ENCODE results near the gene SCFD2. TPM values are rescaled to one million over a fixed set of nuclear protein-coding genes. Genes with fewer than 3 reads are reported as not detected.
"Not testable (repeated sequence)": the region's sequence is repeated elsewhere in the genome, so short reads cannot be mapped to it uniquely, and the experiment has no call there.

The SCFD2 gene
- total RNA-seq, 4 donors from 2014 or later = 14.3 to 37.8 (median 27.7) TPM

DNA sequence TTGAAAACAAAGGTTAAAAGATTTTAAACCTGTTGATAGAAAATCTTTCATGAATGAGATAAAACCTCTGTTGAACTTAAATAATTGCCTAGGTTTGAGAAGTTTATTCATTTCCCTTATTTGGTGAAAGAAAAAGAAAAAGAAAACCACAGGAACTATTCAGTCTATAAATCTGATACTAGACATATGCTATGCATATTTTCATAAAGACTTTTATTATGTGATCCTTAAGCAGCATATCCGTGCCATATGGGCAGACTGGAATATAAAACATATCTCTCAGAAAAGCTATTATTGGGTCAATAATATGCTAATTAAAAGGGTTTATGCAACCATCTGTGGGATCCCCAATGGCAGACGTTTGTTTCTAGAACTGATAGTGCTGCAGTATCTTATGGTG lies 325.0 kb downstream of the SCFD2 start:
- Histone ChIP-seq H3K4me3 (no peak overlapping the region), H3K27me3 (no peaks in the 10 kb centered on the region), H3K4me1 (no peaks in the 10 kb centered on the region), H3K9me3 (no peaks in the 10 kb centered on the region), H3K36me3 (no peaks in the 10 kb centered on the region), H3K27ac (no peak overlapping the region)
- WGBS, 2 donors = 72 to 82% methylated on average over 2 of the region's 2 CpGs
- intact Hi-C loops (cut with DNase I) = no loop called here
- no peak for TF ChIP-seq POLR2A (IDR thresholded peaks at IDR 0.05)
- TF ChIP-seq CTCF (IDR thresholded peaks at IDR 0.05) = no peak
- no peak for DNase-seq

DNA sequence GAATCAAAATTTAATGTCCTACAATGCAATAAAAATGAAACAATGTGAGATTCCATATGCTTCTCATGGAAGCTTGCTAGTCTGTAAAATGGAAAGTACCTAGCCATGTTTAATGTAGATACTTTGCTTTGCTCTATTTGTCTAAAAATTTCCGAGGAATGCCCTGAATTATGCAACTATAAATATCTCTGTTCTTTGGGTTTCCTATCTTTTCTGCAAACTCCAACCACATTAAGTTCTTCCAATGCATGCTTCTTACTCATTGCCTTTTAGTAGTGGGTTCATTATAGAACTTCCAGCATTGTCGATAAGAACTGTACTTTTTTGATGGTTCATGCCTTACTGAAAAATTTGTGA lies 325.4 kb downstream of the SCFD2 start:
- TF ChIP-seq CTCF (IDR thresholded peaks at IDR 0.05) = no peak
- TF ChIP-seq POLR2A (IDR thresholded peaks at IDR 0.05) = no peak
- H3K27ac ChIP-seq = no peak overlapping the region
- no peaks in the 10 kb centered on the region for H3K36me3 ChIP-seq
- no peaks in the 10 kb centered on the region for H3K4me1 ChIP-seq
- H3K4me3 ChIP-seq = no peak overlapping the region
- WGBS, 2 donors = 89 to 91% methylated on average over 2 of the region's 2 CpGs
- H3K27me3 ChIP-seq = no peaks in the 10 kb centered on the region
- DNase-seq = no peak
- intact Hi-C loops (cut with DNase I) = no loop called here
- no peaks in the 10 kb centered on the region for H3K9me3 ChIP-seq

GRCh38 chr4:53039741-53040458 lies 326.0 kb downstream of the SCFD2 start:
- no peak overlapping the region for H3K27ac ChIP-seq
- H3K4me3 ChIP-seq = no peak overlapping the region
- WGBS, 2 donors = 79 to 83% methylated on average over 4 of the region's 4 CpGs
- H3K4me1 ChIP-seq = no peaks in the 10 kb centered on the region
- no peak for DNase-seq
- H3K36me3 ChIP-seq = no peaks in the 10 kb centered on the region
- no peaks in the 10 kb centered on the region for H3K27me3 ChIP-seq
- TF ChIP-seq CTCF (IDR thresholded peaks at IDR 0.05) (no peak), POLR2A (IDR thresholded peaks at IDR 0.05) (no peak)
- no peaks in the 10 kb centered on the region for H3K9me3 ChIP-seq
- intact Hi-C loops (cut with DNase I) = no loop called here

DNA sequence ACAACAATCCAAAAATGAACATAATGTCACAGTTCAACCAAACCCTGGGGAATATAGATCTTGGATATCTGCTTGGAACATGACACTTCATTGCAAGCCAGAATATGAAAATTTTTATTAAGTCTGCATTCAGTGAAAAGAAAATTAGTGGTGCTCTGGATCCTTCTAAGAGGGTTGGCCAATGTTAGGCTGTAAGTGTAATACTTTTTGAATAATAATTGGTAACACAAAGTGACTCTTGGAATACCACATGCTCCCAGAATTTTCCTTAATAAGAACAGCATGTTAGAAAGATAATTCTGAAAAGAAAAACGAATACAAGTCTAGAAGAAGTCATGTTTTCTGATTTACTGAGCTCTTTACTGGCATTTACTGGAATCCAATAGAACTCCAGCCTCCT lies 328.0 kb downstream of the SCFD2 start:
- H3K27ac ChIP-seq = no peak overlapping the region
- H3K4me1 ChIP-seq = no peaks in the 10 kb centered on the region
- no peaks in the 10 kb centered on the region for H3K36me3 ChIP-seq
- TF ChIP-seq POLR2A (IDR thresholded peaks at IDR 0.05) (no peak), CTCF (IDR thresholded peaks at IDR 0.05) (no peak)
- DNase-seq = no peak
- WGBS, 2 donors = 58 to 67% methylated on average over 1 of the region's 1 CpG
- no peaks in the 10 kb centered on the region for H3K9me3 ChIP-seq
- no peak overlapping the region for H3K4me3 ChIP-seq
- intact Hi-C loops (cut with DNase I) = no loop called here
- no peaks in the 10 kb centered on the region for H3K27me3 ChIP-seq

DNA sequence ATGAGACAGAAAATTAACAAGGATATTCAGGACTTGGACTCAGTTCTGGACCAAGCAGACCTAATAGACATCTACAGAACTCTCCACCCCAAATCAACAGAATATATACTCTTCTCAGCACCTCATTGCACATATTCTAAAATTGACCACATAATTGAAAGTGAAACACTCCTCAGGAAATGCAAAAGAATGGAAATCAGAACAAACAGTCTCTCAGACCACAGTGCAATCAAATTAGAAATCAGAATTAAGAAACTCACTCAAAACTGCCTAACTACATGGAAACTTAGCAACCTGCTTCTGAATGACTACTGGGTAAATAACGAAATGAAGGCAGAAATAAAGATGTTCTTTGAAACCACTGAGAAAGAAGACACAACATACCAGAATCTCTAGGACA lies 333.0 kb downstream of the SCFD2 start:
- H3K36me3 ChIP-seq; H3K4me3 ChIP-seq; H3K27ac ChIP-seq; H3K9me3 ChIP-seq; intact Hi-C loops (cut with DNase I); H3K27me3 ChIP-seq; DNase-seq; H3K4me1 ChIP-seq: not testable (repeated sequence)
- WGBS, 2 donors = 55 to 89% methylated on average over 1 of the region's 1 CpG

DNA sequence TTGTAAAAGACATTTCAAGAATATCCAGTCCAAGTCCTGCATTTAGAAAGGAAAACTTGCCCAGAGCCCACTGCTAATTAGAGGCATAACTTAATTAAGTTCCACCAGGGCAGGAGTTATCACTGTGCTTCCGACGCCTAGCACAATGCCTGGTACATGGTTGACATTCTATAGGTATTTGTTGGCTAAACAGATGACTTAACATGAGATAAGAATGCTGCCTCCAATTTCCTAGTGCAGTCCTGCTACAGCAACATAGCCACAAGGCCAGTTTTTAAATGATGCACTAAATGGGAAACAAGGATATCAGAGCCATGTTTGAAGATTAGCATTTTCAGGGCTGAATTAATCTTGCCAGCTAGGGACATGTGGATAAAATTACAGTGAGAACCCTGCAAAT lies 339.6 kb downstream of the SCFD2 start:
- DNase-seq = no peak
- Histone ChIP-seq H3K4me1 (peaks cover 0 to 13% (median 0%) of the 10 kb centered on the region in 3 donors), H3K4me3 (no peak overlapping the region), H3K9me3 (no peaks in the 10 kb centered on the region), H3K27ac (no peak overlapping the region), H3K36me3 (no peaks in the 10 kb centered on the region), H3K27me3 (no peaks in the 10 kb centered on the region)
- intact Hi-C loops (cut with DNase I) = no loop called here
- TF ChIP-seq CTCF (IDR thresholded peaks at IDR 0.05) (no peak), POLR2A (IDR thresholded peaks at IDR 0.05) (no peak)
- 100% methylated on average over 1 to 2 of the region's 2 CpGs for WGBS, 2 donors
